GF-D8 (cell line): ENCODE results near the gene ACE.

ENCODE experiments used
- DNase-seq: peaks from one replicate; lab custom pipeline; 2025; lab: John Stamatoyannopoulos, UW

ACE gene

DNA sequence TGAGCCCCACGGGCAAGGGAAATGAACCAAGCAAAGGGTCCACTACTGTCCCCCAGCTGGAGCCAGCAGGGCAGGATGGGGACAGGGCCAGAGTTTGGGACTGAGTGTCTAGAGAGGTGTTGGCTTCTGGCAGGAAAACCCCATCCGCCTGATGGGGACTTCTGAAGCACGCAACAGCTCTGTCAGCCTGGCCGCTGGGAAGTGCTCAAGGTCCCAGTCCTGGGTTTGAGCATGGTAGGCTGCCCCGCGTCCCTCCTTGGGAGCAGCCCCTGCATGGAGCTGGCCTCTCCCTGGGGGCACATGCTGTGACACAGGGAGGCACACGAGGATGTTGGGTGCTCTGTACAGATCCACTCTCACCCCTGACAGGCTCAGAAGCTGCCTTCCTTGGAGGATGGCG, 14.6 kb downstream of the ACE start:
- no peak for DNase-seq

DNA sequence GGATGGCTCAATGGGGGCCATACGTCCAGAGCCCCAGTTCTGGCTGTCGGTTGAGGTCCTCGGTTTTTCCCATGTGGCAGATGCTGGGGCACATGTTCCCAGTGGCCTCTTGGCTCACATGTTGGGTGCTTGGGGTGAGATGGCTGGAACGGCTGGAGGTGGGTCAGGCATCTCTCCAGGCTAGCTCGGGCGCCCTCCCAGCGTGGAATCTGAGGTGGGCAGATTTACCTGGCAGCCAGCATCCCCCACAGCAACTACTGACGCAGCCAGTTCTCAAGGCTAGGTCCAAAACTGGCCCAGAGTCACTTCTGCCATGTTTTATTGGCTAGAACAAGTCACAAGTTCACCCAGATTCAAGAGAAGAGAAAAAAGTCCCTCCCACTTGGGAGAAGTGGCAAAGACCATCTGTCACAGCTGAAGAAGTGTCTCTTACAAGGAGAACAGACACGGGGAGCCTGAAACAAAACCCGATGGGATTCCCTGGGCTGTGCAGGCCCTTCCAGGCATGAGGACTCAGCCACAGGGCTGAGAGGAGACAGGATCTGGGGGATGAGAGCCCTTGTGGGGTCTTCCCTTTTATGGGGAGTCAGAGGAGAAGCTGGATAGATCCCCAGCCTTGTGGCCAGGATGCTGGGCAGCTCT, 15.2 kb downstream of the ACE start:
- DNase-seq: no peak

DNA sequence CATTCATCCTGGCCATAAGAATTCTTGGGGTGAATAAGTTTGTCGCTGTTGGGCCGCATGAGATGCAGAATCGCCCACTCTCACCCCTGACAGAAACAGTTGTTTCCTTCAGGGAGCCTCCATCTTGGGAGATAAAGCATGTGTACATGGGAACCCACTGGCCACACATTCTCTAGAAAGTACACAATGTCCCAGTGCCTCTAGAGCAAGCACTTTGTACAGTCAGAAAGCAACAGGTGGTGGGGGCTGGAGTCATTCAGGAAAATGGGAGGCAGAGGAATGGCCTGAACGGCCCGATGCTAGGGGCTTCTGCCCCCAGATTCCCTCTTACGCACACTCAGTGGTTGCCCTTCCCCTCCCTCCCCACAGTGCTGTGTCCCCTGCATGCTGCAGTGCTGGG, 16.1 kb downstream of the ACE start:
- no peak for DNase-seq

DNA sequence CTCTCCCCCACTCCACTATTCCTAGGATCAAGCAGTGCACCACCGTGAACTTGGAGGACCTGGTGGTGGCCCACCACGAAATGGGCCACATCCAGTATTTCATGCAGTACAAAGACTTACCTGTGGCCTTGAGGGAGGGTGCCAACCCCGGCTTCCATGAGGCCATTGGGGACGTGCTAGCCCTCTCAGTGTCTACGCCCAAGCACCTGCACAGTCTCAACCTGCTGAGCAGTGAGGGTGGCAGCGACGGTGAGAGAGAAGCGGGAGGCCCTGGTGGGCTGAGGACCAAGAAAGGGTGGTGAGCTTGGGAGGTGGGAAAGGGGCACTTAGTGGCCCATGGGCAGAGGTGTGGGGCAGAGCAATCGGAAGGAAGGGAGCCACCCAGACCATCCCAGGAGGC, 16.6 kb downstream of the ACE start:
- DNase-seq: no peak

DNA sequence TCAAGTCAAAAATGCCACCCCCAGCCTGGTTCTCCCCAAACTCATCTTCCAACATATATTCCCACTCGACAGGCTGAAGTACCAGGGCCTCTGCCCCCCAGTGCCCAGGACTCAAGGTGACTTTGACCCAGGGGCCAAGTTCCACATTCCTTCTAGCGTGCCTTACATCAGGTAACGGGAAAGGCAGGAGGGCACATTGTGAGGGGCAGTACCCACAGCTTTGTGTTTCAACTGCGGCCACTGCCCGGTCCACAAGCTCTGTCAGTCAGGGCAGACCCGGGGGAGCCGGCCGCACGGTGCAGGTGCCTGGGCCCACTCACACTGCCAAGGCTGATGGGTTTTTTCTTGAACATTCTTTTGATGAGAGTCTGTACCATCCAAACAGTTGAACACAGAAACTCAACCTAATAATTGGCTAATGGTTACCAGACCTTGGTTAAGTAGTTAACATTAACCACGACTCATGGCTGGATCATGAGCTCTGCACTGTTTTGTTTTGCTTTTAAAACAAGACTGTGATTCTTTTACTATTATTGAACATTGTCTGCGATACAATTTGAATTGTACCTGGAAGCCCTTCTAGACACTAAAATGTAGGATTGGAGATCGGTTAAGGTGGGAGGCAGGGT, 17.6 kb downstream of the ACE start:
- DNase-seq: no peak

DNA sequence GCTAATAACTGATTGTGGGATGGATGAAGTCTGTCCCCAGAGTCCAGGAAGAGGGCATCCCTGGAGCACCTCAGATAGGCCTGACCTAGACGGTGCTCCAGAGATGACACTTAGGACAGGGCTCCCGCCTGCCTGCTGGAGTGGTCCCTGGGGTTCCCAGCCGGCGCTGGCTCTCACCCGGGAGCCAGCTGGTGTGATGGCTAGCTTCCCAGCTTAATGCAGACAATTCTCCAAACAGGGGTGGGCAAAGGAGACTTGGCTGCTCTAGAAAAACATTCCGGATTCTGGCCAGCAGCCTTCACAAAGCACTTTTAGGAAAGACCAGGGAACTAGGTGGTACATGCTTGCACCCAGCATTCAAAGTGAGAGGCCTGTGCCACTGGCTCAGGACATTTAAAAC, 18.6 kb downstream of the ACE start:
- DNase-seq: no peak

DNA sequence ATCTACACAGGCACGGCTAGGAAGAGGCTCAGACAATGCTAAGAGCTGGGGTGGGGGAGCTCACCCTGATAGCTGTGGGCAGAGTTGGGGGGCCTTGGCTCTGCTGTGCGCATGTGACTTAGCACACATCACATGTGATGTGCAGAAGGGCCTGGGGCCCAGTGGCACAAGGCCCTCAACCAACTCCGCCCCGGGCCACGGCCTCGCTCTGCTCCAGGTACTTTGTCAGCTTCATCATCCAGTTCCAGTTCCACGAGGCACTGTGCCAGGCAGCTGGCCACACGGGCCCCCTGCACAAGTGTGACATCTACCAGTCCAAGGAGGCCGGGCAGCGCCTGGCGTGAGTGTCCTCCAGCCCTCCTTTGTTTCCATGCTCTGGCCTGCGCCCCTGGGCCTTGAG, 19.3 kb downstream of the ACE start:
- DNase-seq: no peak

DNA sequence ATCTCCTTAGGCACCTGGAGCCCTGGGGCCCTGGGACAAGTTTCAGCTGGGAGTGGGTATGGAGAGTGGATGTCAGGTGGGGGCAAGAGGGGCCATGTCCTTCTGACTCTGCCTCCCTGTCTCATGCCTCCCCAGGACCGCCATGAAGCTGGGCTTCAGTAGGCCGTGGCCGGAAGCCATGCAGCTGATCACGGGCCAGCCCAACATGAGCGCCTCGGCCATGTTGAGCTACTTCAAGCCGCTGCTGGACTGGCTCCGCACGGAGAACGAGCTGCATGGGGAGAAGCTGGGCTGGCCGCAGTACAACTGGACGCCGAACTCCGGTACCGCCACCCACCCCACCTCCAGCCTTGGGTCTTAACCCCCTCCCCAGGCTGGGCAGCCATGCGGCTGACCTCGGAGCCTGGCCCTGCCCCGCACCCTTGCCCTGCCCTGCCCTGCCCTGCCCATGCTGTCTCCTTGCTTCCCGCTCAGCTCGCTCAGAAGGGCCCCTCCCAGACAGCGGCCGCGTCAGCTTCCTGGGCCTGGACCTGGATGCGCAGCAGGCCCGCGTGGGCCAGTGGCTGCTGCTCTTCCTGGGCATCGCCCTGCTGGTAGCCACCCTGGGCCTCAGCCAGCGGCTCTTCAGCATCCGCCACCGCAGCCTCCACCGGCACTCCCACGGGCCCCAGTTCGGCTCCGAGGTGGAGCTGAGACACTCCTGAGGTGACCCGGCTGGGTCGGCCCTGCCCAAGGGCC, 20.0 kb downstream of the ACE start:
- no peak for DNase-seq

DNA sequence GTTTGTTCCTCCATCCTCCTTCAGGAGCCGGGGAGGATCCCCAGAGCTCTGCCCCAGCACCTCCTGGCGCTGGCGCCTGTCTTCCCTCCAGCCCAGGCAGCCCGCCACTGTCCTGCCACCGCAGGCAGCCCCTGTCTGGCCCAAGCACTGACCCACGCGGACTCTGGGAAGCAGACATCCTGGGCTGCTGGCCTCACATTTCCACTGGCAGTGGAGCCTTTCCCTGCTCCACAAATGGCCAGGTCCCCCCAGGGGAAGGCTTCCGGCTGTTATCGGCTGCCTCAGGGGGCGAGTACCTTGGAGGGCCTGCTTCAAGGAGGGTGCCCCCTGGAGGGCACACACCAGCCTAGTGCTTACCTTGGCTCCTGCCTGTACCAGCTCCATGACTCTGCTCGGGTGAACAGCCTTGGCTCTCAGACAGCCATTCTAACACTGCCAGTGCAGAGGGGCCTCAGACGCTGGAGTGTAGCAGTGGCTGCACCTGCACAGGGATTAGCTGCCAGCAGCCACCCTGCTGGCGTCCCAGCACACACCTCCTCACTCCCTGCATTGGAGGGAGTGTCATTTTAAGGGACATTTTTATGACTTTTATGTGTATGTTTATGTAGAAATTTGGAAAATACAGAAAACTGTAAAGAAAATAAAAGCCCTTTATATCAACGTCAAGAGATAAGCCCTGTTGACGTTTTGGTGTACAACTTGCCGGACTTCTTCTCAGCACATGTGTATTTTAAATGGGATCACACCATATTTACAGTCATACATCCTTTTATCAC, 21.0 kb downstream of the ACE start:
- no peak for DNase-seq

DNA sequence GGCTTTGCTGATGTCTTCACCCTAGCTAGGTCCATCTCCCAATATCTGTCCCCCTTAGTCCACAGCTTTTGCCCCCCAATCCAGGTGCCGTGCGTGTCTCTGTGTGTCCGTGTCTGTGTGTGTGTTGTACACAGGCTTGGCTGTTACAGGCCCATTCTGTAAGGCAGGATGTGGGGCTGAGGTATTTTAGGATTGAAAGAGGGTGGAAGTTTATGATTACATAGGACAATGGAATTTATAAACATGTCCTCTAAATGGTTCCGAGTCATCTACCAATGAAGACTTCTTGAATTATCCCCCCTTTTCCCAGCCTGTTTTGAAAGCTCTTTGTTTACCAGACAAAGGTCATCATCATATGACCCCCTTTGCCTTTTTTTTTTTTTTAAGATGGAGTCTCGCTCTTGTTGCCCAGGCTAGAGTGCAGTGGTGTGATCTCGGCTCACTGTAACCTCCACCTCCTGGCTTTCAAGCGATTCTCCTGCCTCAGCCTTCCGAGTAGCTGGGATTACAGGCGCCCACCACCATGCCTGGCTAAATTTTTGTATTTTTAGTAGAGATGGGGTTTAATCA, 21.9 kb downstream of the ACE start:
- no peak for DNase-seq

DNA sequence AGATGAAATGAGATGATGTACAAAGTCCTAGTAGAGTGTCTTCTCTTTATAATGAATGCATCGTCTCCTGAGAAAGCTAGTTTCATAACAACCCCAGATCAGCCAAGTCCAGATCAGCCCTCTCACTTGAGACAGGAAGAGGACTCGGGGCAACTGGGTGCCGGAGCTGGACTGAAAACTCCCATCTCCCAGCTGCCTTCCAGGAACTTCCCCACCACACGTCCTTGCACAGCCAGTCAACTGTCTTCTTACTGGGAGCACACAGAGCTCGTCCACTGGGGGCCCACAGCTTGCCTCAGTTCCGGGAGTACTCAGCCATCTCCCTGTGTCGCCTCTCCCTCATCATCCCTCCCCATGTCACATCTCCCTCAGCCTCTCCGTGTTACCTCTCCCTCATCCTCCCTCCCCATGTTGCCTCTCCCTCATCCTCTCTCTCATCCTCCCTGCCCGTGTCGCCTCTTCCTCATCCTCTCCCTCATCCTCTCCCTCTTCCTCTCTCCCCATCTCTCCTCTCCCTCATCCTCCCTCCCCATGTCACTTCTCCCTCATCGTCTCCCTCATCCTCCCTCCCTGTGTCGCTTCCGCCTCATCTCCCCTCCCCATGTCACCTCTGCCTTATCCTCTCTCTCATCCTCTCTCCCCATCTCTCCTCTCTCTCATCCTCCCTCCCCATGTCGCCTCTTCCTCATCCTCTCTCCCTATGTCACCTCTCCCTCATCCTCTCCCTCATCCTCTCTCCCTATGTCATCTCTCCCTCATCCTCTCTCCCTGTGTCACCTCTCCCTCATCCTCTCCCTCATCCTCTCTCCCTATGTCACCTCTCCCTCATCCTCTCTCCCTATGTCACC, 23.9 kb downstream of the ACE start:
- no peak for DNase-seq

DNA sequence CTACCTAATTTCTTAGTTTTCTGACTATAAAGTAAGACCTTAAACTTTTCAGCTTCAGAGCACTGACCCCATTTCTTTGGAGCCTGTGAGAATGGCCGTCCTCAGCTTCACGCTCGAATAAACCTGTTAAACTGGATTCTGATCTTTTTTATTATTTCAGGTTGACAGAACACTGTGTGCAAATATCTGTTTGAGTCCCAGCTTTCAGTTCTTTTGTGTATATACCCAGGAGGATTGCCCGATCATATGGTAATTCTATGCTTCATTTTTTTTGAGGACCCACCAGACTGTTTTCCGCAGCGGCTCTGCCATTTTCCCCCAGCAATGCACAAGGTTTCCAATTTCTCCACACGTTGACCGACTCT, 26.5 kb downstream of the ACE start:
- DNase-seq: no peak

DNA sequence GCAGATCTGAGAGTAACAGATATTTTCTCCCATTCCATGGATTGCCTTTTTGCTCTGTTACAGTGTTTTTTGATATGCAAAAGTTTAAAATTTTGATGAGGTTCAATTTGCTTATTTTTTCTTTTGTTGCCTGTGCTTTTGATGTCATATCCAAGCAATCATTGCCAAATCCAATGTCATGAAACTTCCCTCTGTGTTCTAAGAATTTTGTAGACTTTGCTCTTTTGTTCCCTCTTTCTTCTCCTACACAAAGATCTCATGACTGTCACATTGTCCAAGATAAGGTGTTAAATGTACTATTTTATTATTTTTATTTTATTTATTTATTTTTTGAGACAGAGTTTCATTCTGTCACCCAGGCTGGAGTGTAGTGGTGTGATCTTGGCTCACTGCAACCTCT, 27.4 kb downstream of the ACE start:
- DNase-seq: no peak

DNA sequence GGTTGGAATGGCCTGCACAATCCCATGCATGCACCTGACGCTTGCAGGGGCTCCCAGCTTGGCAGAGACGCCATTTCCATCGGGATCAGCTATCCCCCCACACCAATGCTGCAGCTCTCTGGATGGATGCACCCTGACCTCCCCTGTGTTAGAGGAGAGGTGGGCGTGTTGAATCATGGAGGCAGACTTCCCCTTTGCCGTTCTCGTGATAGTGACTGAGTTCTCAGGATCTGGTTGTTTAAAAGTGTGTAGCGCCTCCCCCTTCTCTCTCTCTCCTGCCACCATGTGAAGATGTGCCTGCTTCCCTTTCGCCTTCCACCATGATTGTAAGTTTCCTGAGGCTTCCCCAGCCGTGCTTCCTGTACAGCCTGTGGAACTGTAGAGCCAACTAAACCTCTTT, 28.5 kb downstream of the ACE start:
- DNase-seq: no peak

DNA sequence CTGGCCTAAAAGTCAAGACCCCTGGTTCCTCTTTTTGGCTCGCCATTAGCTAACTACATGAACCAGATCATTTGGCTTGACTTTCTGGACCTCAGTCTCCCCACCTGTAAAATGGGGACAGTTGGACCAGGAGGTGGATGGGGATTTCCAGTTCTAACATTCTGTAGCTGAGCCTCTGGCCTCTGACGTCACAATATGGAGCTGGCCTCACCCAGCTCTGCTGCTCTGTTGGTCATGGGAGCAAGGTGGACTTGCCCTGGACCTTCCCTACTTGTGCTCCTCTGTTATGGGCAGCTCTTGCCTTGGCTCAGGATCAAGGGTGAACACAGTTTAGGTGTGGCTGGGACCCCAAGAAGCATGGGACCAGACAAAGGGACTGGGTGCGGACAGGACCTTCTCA, 29.8 kb downstream of the ACE start:
- no peak for DNase-seq

DNA sequence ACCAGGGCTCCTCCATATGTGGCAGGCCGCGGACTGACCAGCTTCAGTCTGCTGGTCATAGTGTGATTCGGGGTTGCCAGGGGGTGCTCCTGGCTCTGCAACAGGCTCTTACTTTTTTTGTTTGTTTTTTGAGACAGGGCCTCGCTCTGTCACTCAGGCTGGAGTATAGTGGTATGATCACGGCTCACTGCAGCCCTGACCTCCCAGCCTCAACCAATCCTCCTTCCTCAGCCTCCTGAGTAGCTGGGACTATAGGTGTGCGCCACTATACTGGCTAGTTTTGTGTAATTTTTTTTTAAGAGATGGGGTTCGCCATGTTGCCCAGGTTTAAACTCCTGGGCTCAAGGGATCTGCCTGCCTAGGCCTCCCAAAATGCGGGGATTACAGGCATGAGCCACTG, 34.5 kb downstream of the ACE start:
- DNase-seq: no peak

DNA sequence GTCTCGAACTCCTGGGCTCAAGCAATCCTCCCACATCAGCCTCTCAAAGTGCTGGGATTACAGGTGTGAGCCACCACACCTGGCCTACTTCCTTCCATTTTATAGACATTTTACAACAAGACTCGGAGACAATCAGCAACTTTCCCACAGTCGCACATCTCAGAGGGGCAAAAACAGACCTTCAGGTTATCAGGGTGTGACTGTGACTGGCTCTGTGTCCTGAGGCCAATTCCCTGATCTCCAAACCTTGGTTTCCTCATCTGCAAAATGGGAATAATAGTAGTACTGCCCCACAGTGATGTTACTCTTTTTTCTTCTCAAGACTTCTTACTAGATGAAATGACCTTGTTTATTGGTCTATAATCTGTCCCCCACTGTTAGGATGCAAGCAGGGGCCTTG, 35.5 kb downstream of the ACE start:
- no peak for DNase-seq

DNA sequence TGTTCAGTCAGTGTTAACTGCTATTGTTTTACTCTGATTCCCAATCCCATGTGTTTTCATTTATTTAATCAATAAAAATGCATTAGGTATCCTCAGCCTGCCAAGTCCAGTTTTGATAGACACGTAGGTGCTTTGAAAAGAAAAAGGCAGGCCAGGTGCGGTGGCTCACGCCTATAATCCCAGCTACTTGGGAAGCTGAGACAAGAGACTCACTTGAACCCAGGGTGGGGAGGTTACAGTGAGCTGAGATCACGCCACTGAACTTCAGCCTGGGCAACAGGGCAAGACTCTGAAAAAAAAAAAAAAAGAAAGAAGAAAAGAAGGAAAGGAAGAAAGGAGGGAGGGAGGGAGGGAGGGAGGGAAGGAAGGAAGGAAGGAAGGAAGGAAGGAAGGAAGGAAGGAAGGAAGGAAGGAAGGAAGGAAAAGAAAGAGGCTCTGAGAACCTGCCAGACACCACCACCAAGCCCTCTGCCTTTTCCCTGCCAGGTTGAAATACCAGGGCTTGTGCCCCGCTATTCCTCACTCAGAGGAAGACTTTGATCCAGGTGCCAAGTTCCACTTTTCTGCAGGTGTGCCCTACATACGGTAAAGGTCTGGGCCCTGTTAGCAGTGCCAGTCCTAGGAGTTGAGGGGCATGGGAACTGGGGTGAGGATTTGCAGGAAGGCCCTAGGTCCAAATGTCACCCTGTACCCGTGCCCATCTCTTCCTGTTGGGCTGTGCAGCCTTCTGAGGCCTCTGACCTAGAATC, 36.2 kb downstream of the ACE start:
- DNase-seq: no peak

DNA sequence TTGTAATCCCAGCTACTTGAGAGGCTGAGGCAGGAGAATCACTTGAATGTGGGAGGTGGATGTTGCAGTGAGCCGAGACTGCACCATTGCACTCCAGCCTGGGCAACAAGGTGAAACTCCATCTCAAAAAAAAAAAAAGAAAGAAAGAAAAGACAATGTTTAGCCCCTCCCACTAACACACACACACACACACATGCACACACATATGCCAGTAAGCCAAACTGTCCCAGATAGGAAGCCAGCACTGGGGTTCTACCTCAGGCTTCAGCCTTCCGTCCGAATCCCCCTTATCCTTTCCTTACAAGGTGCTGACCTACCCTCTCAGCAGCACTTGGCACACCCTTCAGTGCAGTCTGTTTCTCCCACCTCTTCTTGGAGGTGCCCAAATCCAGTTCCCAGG, 37.6 kb downstream of the ACE start:
- DNase-seq: no peak

DNA sequence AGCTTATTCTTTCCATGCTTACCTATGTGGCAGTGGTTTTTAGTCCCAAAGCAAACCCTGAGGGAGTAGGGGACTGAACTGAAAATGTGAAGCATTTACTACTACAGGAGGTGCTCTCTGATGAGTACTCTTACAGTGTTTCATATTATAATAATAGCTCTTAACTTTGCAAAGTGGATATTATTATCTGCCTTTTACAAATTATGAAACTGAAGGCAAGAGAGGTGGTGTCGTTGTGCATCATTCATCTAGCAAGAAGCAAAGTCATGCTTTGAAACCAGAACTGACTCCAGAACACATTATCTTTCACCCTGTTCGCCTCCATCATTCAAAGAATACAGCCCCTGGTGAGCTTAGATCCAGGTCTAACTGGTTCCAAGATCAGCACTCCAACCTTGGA, 38.1 kb downstream of the ACE start:
- no peak for DNase-seq

DNA sequence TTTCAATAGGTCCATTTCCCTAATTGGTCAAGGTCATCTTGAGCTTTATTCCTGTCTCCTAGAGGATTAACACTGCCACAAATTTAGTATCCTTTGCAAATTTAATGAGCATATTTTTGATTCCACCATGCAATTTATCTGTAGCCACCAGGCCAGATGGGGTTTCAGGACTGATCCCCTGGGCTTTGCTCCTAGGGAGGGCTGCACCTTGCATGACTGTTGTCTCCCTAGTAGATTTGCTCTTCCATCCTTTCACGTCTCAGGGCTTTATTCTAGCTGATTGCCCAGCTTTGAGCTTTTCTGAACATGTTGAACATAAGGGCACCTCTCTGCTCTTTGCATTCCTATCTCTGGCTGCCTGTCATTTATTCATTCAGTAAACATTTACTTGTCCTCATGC, 38.6 kb downstream of the ACE start:
- DNase-seq: no peak
